Hepatocyte (in vitro differentiated cells): Measurements from ENCODE around the gene COMMD8. TPM values are rescaled to one million over a fixed set of nuclear protein-coding genes. Genes with fewer than 3 reads are reported as not detected.

Source experiments
- DNase-seq: peaks from one replicate; pipeline ENCODE4 v3.0.0-alpha.2; 2016; ENCODE audit warnings: low spot score
- H2AFZ ChIP-seq: fragments of 200-600 bp; sonication (generic); 2 replicates; pipeline ENCODE4 v1.6.0; 2016; ENCODE audit warnings: antibody characterized with exemption, mild to moderate bottlenecking
- H3K27ac ChIP-seq: fragments of 200-600 bp; sonication (generic); 2 replicates; pipeline ENCODE4 v1.5.1; 2016; ENCODE audit warnings: mild to moderate bottlenecking
- H3K27me3 ChIP-seq: fragments of 200-600 bp; sonication (generic); 2 replicates; pipeline ENCODE4 v1.6.1; 2016
- H3K36me3 ChIP-seq: fragments of 200-600 bp; sonication (generic); replicated peaks from 2 replicates; pipeline ENCODE4 v1.5.1; 2016; ENCODE audit warnings: low read depth; ENCODE audit not compliant: insufficient read depth
- H3K4me1 ChIP-seq: fragments of 200-600 bp; sonication (generic); 2 replicates; pipeline ENCODE4 v1.5.1; 2016; ENCODE audit warnings: mild to moderate bottlenecking, moderate library complexity; ENCODE audit not compliant: insufficient read depth
- H3K4me2 ChIP-seq: fragments of 200-600 bp; sonication (generic); 2 replicates; pipeline ENCODE4 v1.6.0; 2016
- H3K4me3 ChIP-seq: fragments of 200-600 bp; sonication (generic); 2 replicates; pipeline ENCODE4 v1.5.1; 2016; ENCODE audit warnings: mild to moderate bottlenecking
- H3K79me2 ChIP-seq: fragments of 200-600 bp; sonication (generic); 2 replicates; pipeline ENCODE4 v1.6.0; 2017; ENCODE audit warnings: mild to moderate bottlenecking
- H3K9me2 ChIP-seq: fragments of 200-600 bp; sonication (generic); replicated peaks from 2 replicates; pipeline ENCODE4 v1.6.0; 2017; ENCODE audit warnings: mild to moderate bottlenecking; ENCODE audit not compliant: insufficient read depth
- H3K9me3 ChIP-seq: fragments of 200-600 bp; sonication (generic); 2 replicates; pipeline ENCODE4 v1.5.1; 2016; ENCODE audit warnings: low read depth, mild to moderate bottlenecking
- H4K20me1 ChIP-seq: fragments of 200-600 bp; sonication (generic); 2 replicates; pipeline ENCODE4 v1.6.0; 2016; ENCODE audit warnings: mild to moderate bottlenecking; ENCODE audit not compliant: insufficient read depth, poor library complexity, severe bottlenecking
- EZH2 ChIP-seq: fragments of 200-600 bp; sonication (generic); IDR thresholded peaks from 2 replicates; pipeline ENCODE4 v1.6.1; 2016; ENCODE audit warnings: antibody characterized with exemption, mild to moderate bottlenecking, borderline replicate concordance
- EZH2phosphoT487 ChIP-seq: fragments of 200-600 bp; sonication (generic); IDR thresholded peaks from one replicate; pipeline ENCODE4 v1.6.1; 2018; ENCODE audit warnings: antibody characterized with exemption, mild to moderate bottlenecking, low read depth, moderate library complexity; ENCODE audit not compliant: unreplicated experiment, severe bottlenecking
- WGBS: methylation state at CpG from one replicate; pipeline ENCODE4 v1.1.6; 2016; ENCODE audit warnings: low lambda C conversion rate; ENCODE audit errors: missing lambda C conversion rate; 5-methylcytosine and 5-hydroxymethylcytosine counted together
- polyA plus RNA-seq: library from polyadenylated mRNA; unstranded; fragments of >200 nt; fragmentation: Nextera tagmentation; extraction: Ambion mirVana; gene quantifications from 2 replicates; pipeline ENCODE4 v1.2.1, GENCODE V29; 2016
- total RNA-seq: library from RNA; depleted of rRNA; stranded (reverse); fragments of >200 nt; gene quantifications from 2 replicates; pipeline ENCODE4 v1.2.3, GENCODE V29; 2014
- TF ChIP-seq, protein P1 (sequence below): fragments of 200-600 bp; sonication (generic); IDR thresholded peaks from 2 replicates; pipeline ENCODE4 v1.5.1; 2016; ENCODE audit warnings: antibody characterized with exemption, mild to moderate bottlenecking; ENCODE audit not compliant: poor library complexity

The COMMD8 gene
- total and polyA plus RNA-seq, 2 experiments from 2014 or later = 32.8 to 43.9 TPM

DNA sequence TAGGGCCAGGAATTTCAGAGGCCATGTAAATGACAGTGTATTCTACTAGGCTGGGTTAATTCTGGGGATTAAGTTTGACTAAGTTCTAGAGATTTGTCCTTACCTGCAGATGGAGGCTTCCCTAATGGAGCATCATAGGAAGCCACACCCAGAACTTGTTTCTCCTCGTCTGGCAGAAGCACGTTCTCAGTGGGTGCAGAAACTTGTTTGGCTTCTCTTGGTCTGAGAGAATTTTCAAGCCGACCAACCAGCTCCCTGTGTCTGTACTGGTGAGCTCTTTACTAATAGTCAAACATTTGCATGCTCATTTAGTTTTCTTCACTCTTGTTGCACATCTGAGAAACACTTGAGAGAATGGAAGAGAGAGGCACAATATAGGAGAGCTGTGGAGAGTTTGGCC, 20.7 kb upstream of the COMMD8 start:
- Histone ChIP-seq H3K4me3 (no peak overlapping the region), H3K9me3 (no peaks in the 10 kb centered on the region), H2AFZ (peak overlapping the region; percentile 92), H3K4me1 (peaks cover 5% of the 10 kb centered on the region), H3K27me3 (no peaks in the 10 kb centered on the region), H3K4me2 (no peak overlapping the region), H4K20me1 (no peaks in the 10 kb centered on the region), H3K79me2 (peaks cover 18% of the 10 kb centered on the region), H3K27ac (peak overlapping the region; percentile 92), H3K9me2 (no peaks in the 10 kb centered on the region), H3K36me3 (no peaks in the 10 kb centered on the region)
- WGBS = 71% methylated on average over 3 of the region's 3 CpGs
- TF ChIP-seq EZH2 = no peak
- TF ChIP-seq, protein P1, sequence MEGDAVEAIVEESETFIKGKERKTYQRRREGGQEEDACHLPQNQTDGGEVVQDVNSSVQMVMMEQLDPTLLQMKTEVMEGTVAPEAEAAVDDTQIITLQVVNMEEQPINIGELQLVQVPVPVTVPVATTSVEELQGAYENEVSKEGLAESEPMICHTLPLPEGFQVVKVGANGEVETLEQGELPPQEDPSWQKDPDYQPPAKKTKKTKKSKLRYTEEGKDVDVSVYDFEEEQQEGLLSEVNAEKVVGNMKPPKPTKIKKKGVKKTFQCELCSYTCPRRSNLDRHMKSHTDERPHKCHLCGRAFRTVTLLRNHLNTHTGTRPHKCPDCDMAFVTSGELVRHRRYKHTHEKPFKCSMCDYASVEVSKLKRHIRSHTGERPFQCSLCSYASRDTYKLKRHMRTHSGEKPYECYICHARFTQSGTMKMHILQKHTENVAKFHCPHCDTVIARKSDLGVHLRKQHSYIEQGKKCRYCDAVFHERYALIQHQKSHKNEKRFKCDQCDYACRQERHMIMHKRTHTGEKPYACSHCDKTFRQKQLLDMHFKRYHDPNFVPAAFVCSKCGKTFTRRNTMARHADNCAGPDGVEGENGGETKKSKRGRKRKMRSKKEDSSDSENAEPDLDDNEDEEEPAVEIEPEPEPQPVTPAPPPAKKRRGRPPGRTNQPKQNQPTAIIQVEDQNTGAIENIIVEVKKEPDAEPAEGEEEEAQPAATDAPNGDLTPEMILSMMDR = no peak
- no peak for TF ChIP-seq EZH2phosphoT487
- no peak for DNase-seq

DNA sequence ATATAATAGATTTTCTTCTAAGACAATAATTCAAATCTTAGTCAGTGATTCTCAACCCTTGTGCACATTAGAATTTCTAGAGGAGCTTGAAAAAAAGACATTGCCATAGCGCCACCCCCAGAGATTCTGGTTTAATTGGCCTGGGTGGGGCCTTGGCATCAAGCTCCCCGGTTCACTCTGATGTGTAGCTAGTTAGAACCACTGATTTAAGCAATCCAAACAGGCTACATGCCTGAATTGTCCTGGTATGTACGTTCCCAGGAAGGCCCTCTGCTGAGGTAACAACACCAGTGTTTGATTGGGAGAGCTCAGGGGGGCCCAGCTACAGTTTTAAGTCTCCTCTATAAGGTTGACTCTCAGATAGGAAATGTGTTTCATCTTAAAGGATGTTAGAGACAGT, 20.2 kb upstream of the COMMD8 start:
- 84% methylated on average over 3 of the region's 3 CpGs for WGBS
- H2AFZ ChIP-seq = no peak overlapping the region
- peaks cover 16% of the 10 kb centered on the region for H3K79me2 ChIP-seq

DNA sequence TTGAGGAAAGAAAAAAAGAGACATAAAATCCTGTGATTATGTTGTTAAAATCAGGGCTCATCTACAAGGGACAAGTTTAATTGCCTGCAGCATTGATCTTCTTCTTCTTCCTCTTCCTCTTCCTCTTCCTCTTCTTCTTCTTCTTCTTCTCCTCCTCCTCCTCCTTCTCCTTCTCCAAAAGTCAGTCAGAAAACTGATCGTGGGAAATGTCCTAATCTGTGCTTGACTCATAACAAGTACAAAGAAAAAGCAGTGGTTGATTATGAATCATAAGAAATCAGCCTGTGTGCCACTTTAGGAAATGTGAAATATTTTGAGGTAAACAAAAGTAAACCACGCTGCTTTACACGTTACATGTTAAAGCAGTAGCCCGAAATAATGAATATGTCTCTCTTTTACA, 18.8 kb upstream of the COMMD8 start:
- Histone ChIP-seq H3K27ac (no peak overlapping the region), H3K9me2 (no peaks in the 10 kb centered on the region), H3K27me3 (no peaks in the 10 kb centered on the region), H2AFZ (no peak overlapping the region), H4K20me1 (no peaks in the 10 kb centered on the region), H3K9me3 (no peaks in the 10 kb centered on the region), H3K4me3 (no peak overlapping the region), H3K79me2 (peaks cover 4% of the 10 kb centered on the region), H3K4me1 (peaks cover 5% of the 10 kb centered on the region), H3K4me2 (no peak overlapping the region), H3K36me3 (no peaks in the 10 kb centered on the region)
- TF ChIP-seq, protein P1 = no peak
- TF ChIP-seq EZH2phosphoT487 = no peak
- no peak for TF ChIP-seq EZH2
- 78% methylated on average over 4 of the region's 4 CpGs for WGBS
- no peak for DNase-seq

More for the DNA sequence above, 20.2 kb upstream of the COMMD8 start:
- no peaks in the 10 kb centered on the region for H3K27me3 ChIP-seq
- H4K20me1 ChIP-seq = no peaks in the 10 kb centered on the region
- no peak overlapping the region for H3K4me3 ChIP-seq
- no peak for DNase-seq
- H3K9me2 ChIP-seq = no peaks in the 10 kb centered on the region
- H3K4me1 ChIP-seq = peaks cover 5% of the 10 kb centered on the region
- H3K27ac ChIP-seq = no peak overlapping the region
- TF ChIP-seq EZH2phosphoT487 (no peak), EZH2 (no peak)
- TF ChIP-seq, protein P1 = no peak
- no peak overlapping the region for H3K4me2 ChIP-seq
- no peaks in the 10 kb centered on the region for H3K36me3 ChIP-seq
- H3K9me3 ChIP-seq = no peaks in the 10 kb centered on the region

DNA sequence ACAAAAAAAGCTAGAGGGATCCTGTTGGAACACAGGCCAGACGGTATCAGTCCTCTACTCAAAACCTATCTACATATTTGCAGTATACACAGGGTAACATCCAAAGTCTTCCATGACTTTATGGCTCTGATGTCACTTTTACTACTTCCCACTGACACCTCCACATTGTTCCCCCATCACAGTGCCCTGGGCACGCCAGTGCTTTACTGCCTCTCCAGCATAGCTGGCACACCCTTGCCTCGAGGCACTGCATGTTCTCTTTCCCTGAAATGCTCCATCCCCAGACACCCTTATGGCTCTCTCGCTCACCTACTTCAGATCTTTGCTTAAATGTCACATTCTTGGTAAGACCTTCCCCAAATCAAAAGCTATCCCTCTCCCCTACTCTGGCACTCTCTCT, 15.3 kb upstream of the COMMD8 start:
- Histone ChIP-seq H3K27me3 (no peaks in the 10 kb centered on the region), H3K4me1 (no peaks in the 10 kb centered on the region), H3K27ac (no peak overlapping the region), H3K79me2 (no peaks in the 10 kb centered on the region), H3K4me2 (no peak overlapping the region), H3K4me3 (no peak overlapping the region), H3K9me3 (no peaks in the 10 kb centered on the region), H3K9me2 (no peaks in the 10 kb centered on the region), H2AFZ (no peak overlapping the region), H3K36me3 (no peaks in the 10 kb centered on the region), H4K20me1 (no peaks in the 10 kb centered on the region)
- 75% methylated on average over 4 of the region's 4 CpGs for WGBS
- no peak for DNase-seq
- TF ChIP-seq EZH2 = no peak
- no peak for TF ChIP-seq EZH2phosphoT487
- TF ChIP-seq, protein P1 = no peak
